ENCODE data around the gene DGKB. TPM values are rescaled to one million over a fixed set of nuclear protein-coding genes. Genes with fewer than 3 reads are reported as not detected.

The DGKB gene
- total RNA-seq, 1 donor from 2014 or later: not detected

DNA sequence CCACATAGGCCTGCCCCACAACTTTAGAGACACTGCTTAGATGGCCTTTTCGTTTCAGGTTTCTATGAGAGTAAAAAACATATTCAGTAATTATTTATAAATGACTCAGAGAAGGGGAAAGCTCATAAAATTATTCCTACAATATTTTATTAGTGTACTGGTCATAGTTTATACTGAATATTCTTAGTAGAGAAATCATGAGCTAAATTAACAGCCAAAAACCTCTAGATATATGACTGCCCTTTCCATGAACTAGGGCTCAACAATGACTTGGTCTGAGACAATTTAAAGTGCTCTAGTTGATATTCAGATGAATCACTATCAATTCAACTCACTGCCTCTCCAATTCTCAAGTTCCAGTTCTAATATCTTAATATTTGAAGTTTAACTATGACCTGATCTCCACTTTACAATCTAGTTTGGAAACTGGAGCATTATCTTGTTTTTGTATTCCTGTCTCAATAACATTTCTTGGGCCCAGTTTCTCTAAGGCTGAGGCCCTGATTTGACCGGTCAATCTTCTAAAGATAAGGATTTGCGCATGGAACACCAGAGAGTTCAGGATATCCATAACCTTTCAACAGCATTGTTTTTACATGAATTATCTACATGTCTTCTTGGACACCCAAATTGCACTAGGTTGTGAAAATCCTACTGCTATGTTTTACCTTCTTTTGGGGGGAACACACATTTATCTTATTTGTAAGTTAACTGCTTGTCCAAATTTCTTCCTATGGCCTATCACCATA is 141.6 kb downstream of the DGKB start:
- no peak for DNase-seq (ENCODE audit: low read depth in 2 of 2)

DNA sequence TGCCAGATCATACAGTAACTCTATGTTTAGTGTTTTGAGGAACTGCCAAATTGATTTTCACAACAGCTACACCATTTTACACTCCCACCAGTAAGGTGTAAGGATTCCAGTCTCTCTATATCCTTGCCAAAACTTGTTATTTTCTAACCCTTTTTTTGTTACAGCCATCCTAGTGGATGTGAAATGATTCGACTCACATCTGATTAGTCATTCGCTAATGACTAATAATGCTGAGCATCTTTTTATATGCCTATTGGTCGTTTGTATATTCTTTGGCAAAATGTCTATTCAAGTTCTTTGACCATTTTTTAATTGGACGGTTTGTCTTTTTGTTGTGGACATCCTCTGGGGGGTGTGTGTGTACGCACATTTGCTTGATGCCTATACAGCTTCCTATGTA is 142.8 kb downstream of the DGKB start:
- no peak for DNase-seq (ENCODE audit: low read depth in 2 of 2)

DNA sequence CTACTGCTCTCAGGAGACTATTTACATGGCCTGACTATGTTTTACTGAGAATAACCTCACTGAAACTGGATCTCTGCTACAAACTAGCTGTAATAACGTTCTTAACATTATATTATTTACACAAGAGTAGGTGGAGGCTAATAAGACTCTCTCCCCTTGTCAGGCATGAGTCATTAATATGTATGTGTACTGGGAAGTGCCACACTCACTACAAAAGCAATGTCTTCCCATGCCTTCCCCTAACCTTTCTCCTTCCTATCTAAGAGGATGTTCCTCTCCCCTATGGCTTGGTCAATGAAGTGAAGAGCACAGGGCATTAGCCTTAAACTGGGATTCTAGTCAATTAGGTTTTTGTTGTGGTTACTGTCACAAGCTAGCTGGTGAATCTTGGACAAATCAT is 147.9 kb downstream of the DGKB start:
- peak in 1 of 2 donors; percentile 68 for DNase-seq (ENCODE audit: low read depth in 2 of 2)

DNA sequence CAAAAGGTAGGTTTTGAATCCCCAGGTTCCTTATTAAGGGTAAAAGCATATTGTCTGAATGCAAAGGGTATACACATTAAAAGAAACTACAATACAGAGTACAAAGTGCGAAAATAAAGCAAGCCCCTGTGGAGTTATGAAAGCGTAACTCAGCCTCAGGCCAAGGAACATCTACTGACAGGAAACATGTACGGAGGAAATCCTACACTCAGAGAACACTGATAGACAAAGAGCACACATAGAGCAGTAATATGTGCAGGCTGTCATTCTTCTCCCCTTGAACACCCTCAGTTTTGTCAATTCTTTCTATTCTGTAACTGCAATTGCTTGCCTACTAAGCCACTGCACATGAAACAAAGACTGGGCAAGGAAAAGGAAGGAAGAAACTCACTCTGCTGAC is 150.2 kb downstream of the DGKB start:
- peak in 1 of 2 donors; percentile 23 for DNase-seq (ENCODE audit: low read depth in 2 of 2)

DNA sequence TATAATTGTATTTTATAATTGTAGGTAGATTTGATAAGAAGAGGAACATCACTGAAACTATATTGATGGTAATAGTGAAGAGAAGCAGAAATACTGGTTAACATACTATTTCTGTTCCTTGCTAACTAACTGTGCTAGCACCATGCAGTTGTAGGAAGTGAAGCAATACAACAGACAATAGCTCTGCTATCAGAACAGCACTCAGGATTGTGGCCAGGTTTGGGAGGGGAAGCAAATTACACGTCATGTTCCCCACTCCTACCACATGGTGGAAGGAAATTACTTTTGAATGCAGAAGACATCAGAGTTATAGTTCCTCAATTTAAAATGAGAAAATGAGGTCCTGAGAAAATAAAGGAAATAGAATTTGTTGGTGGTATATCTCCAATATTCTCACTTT is 151.1 kb downstream of the DGKB start:
- DNase-seq (ENCODE audit: low read depth in 2 of 2): peak; percentile 55 to 57

DNA sequence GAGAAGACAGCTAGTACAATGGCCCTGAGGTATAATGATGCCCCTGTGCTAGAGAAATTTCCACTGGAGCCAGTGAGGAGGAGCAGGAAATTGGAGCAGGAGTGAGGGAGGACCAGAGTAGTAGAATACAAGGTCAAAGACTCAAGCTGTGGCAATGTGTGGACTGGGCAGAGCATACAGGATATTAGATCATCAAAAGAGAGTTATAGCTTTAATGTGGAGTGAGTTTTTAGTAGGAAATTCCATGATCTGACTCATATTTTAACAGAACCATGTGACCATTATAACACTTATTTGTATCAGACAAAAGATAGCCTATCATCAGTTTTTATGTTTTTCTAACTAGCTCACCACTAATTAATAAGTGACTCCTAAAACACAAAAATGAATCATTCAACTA is 154.1 kb downstream of the DGKB start:
- DNase-seq (ENCODE audit: low read depth in 2 of 2): peak; percentile 85 to 97

DNA sequence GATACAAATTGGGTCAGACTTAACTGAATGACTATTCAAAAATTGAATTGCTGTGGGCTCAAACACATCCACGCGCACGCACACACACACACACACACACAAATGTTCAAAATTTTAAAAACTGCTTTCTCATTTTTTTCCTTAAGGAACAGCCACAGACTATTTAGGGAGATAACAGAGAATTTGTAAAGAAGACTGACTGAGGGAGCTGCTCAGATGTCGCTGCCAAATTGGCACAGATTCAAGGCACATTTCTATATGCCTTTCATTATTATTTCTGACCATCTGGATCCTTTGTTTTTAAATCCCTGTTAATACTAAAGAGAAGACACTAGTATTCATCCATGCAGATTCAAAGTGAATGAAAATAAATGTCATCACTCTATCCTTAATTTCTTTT is 154.8 kb downstream of the DGKB start:
- DNase-seq (ENCODE audit: low read depth in 2 of 2): peak; percentile 24 to 78

DNA sequence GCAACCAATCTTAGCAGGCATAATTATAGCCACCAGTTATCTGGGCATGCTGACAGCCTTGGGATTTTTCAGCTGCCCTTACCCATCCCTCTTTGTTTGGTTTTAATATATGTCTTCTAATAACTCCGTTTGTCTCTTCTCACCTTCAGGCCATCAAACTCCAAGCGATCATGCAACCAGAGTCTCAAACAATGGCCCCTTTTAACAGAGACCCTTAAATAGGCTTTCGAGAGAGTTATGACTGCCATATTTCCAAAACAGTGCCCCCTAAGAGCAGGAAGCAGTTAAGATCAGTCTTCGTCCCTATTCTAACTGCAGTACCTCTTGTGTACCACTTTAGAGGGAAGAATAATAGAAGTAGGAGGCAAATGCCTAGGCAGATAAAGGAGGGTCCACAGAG is 157.5 kb downstream of the DGKB start:
- DNase-seq (ENCODE audit: low read depth in 2 of 2): no peak

DNA sequence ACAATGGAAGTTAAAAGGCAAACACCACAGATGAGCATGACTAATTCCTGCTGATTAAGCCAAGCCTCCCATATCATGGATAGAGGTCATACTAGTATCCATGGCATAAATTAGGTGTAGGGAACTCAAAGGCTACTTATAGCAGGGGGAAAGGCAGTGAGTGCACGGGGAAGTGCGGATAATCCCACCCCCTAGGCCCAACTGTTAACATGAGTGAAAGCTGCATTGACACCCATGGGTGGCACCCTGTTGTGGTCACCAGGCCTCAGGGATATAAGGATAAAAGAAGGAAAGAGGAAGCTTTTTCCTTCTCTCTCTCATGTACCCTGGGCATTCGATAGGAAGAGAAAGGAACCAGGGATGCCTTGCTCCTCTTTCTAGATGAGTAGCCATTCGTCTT is 161.9 kb downstream of the DGKB start:
- DNase-seq (ENCODE audit: low read depth in 2 of 2): no peak

DNA sequence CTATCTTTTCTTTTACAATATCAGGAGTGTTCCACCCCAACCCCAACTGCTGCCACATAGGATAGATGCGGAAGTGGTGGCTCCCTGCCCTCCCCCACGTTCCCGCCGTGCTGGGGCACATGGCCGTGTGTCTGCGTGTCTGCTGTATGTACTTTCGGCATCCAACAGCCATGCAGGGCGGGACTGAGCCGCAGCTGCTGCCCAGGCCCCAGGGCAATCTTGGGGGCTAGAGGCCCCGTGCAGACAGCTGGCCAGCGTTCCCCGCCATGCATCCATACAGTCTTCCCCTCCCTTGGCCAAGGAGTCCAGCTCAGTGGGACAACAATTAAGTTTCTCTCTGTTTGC is 162.7 kb downstream of the DGKB start:
- no peak for DNase-seq (ENCODE audit: low read depth in 2 of 2)

DNA sequence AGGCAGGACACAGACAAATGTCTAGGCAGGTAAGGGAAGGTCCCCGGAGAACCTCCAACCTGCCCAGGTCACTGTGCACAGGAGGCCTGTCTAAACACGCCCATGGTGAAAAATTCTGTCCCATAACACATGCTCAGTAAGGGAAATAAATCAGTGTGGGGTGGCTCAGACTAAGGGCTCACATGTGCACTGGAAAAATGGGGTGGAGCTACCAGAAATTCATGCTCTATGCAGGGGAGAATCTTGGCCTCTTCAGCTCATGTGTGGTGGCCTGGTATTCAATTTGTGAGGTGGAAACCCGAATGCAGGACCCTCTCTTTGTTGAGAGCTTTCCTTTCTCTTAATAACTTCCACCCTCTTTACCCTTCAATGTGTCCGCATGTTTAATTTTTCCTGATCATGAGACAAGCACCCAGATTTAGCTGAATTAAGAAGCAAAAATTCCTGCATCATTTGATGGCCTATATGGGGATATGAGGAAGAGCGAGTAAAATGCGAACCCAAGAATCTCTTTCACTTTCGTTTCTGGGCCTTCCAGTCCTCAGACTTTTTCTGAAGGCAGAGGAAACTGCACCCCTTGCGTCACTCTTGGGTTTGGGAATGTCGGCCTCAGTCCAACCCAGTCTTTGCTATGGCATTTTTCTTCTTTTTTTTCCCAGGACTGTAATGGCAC is 163.2 kb downstream of the DGKB start:
- DNase-seq (ENCODE audit: low read depth in 2 of 2): no peak

DNA sequence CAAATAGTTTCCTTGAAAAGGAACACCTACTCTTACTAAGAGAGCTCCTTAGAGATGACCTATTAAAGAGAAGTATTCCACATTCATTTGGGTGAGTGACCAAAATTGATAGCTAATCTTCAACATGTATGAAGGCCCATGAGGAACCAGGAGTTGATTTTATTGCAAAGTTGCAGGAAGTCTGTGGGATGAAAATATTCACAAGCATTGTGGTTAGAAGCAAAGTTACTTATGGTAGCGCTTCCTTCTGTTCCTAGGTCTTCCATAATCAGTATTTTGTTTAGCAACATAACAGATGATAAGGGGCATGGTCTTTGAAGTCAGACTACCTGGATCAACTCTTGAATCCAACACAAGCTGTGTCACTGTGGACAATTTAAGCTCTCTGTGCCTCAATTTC is 164.5 kb downstream of the DGKB start:
- no peak for DNase-seq (ENCODE audit: low read depth in 2 of 2)

DNA sequence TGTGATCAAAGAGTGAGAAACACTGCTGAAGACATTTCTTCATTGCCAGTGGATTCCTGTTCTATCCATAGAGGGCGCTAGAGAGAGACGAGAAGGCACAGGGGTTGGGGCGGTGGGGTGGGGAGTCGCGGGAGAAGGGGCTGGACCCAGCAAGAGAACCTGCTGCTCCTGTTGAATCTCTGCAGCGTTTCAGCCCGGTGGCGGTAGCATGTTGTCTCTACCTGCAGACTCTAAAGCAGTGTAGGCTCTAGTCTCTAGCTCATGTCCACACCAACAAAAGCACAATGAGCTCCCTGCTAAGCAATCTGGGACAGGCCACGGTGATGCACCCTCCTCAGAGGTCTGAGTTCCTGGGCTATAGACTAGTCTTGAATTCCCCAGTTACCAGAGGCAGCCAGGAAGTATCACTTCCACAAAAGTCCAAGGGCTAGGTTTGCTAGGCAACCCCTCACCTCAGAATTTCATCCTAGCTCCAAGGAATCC is 167.7 kb downstream of the DGKB start:
- DNase-seq (ENCODE audit: low read depth in 2 of 2): no peak

DNA sequence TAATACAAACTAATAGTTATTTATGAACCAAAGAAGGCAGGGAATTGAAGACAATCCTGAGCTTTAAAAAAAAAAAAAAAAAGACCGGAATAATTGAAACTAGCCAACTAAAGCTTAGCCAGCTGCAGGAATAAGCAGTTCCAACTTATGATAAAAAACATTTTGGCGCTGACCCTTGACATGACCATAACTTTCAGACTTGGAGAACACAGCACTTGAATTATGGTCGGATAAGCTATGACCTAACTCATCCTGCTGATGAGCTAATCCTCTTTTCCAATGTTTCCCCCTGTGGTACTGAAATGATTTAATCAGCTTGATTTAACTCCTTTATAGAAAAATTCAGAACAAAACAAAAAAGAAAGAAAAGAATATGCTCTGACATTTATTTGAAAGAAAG is 181.8 kb downstream of the DGKB start:
- DNase-seq (ENCODE audit: low read depth in 2 of 2): no peak

DNA sequence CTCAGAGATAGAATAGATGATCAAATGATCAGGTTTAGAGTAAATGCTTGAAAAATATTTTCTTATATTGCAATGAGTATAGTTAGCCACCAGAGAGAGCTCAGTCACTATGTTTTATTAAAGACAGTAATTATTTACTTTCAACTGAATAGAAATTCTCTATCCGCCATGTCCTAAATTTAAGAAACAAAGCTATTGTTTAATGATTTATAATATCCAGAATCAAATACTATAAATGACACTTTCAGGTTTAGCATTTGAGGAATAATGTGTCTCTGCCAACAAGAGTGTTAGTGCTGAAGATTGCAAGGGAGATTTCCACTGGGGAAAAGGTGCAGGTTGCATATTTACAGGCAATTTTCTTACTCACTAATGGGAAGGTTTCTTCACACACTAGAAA is 184.7 kb downstream of the DGKB start:
- peak; percentile 3 to 31 for DNase-seq (ENCODE audit: low read depth in 2 of 2)

DNA sequence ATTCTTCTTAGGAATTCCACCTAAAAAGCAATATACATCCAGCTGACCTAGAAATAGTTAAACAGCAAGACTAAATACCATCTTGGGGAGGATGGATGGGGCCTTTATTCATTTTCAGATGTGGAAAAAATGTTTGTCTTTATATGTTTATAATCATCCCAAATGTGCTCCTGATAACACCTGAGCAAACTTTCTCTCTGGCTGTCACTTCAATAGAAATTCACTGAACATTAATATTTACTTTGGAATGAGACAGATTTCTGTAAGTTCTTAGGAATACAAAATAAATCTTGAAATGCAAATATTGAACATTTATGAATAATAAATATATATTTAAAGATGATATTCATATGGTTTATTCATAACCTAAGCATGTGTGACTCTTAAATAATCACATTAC is 185.4 kb downstream of the DGKB start:
- DNase-seq (ENCODE audit: low read depth in 2 of 2): no peak

DNA sequence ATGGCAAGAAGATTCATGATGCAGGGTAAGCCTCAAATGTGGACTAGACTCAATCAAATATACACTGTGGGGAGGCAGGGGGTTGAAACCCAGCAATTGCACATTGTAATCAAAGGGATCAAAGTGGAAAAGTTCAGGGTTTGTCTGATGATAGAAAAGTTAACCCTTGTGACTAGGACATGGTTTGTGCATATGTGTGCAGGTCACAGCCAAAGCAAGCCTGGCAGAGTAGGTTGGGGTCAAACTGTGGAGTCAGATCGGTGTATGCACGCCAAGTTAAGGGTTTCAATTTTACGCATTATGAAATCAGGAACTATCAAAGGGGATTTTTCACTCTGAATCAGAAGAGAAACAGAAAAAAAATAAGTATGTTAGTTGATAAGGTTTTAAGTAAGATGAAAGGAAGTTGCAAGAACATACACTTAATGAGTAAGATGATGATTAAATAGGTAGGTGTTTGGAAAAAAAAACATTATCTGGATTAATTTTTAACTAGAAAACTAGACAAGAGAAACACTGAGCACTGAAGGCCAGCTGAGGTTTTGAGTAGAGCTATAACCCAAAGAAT is 188.3 kb downstream of the DGKB start:
- DNase-seq (ENCODE audit: low read depth in 2 of 2): no peak

DNA sequence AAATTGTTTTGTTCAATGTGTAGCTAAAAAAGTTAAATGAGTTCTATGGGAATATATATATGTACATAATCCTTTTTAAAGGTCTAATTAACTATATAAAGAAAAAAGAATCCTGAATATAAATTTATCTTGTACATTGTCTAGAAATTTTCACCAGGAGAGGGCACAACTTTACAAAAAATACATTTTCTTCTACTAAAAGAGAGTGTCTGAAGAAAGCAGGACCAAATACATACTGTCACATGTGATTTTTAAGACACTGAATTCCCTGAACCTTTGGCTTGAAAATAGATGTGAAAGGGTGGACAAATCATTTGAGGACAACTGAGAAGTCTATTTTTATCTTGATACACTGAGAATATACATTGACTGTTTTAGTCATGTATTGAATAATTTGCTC is 204.3 kb downstream of the DGKB start:
- no peak for DNase-seq (ENCODE audit: low read depth in 2 of 2)

DNA sequence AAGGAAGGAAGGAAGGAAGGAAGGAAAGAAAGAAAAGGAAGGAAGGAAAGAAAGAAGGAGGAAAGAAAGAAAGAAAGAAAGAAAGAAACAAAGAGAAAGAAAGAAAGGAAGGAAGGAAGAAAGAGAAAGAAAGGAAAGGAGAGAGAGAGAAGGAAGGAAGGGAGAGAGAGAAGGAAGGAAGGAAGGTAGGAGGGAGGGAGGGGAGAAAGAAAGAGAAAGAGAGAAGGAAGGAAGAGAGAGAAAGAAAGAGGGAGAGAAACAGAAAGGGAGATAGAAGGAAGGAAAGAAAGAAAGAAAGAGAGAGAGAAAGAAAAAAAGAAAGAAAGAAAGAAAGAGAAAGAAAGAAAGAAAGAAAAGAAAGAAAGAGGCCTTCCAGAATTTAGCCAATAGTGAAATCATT is 204.9 kb downstream of the DGKB start:
- DNase-seq (ENCODE audit: low read depth in 2 of 2): no peak

DNA sequence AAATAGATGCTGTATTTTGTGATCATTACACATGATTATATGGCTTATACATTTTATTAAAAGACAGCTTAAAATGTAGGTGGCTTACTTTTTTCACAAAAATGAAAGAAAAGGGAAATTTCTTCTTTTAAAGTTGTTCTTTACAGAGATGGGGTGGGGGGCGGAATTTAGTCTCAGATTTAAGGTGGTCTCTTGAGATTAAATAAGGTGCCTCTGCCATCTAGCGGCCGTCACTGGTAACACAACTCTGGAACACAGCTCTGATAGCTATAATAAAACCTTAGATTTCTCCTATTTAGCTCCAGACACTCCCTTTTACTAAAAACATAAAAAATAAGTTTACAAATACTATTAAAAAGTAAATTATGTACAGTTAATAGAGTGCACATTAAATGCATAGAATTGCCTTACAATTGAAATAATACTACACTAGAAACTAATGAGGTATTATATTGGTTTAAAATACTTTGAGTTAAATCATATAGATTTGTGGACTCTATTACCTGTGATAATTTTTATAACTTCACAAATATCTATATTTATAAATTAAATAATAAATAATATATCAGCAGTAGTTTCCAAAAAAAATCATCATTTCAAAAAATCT is 210.9 kb downstream of the DGKB start:
- peak; percentile 9 to 46 for DNase-seq (ENCODE audit: low read depth in 2 of 2)

DNA sequence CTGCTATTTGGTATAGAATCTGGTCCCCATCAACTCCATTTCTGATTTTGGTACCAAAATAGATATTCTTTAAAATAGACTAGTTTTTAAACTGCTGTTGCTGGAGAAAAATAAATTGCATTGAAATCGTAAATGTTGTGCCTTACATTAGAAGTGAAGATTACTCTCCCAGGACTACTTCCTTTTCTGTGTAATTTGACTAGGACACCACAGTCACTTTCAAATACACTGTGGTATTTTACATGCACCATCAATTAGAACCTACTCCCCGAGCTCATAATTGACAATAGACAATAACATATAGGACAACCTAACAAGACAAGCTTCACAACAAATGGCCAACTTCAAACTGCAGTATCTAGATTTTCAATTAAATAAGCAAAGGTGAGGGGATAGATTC is 211.5 kb downstream of the DGKB start:
- no peak for DNase-seq (ENCODE audit: low read depth in 2 of 2)

DNA sequence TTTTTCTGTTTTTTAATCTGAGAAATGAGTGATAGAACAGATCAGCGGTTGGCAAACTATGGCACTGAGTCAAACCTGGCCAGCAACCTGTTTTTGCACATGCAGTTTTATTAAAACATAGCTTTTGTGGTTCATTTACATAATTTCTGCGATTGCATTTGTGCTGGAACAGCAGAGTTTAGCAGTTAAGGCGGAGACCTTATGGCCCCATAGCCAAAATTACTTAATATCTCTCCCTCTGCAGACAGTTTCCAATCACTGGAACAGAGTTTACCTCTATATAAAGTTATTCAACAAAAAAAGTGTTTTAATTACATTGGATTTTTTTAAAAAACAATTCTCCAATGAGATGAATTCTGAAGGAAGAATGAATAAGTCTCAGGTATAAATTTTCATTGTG is 212.1 kb downstream of the DGKB start:
- DNase-seq (ENCODE audit: low read depth in 2 of 2): no peak

DNA sequence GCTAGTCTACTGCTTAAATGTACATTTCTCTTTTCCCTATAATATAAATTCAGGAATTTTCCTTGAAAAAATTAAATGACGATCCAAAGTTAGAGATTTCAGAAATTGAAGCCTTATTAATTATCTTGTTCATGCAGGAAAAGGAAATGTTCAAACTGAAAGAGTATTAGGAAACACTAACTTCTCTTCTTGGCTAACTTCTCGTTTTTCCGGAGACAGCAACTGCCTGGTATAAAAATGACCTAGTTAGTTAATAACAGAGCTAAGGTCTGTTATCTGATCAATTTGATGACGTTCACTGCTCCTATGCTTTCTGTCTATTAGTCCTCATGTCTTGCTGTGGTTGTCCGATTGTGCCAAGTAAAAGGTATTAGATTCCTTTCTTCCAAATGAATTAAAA is 212.5 kb downstream of the DGKB start:
- DNase-seq (ENCODE audit: low read depth in 2 of 2): no peak
